NOMO-1 treated with dmso at 0.1 percent for 144 hours (cell line): ENCODE measurements around the gene KCTD19.

ENCODE experiments used
- DNase-seq: peaks from one replicate; lab custom pipeline; 2025; ENCODE audit not compliant: unreplicated experiment; lab: John Stamatoyannopoulos, UW

Gene KCTD19

DNA sequence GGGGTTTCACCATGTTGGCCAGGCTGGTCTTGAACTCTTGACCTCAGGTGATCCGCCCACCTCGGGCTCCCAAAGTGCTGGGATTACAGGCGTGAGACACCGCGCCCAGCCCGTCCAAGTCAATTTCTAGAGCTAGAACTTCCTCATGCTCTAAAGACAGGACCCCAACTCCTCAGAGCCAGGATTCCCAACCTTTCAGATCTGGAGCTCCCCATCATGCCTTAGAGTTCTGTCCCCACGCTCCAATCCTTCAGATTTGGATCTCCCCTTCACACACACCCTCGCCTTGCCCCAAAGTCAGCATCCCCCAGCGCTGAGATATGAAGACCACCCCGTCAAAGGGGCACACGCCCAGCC lies 448 bp downstream of the KCTD19 start:
- DNase-seq = no peak

DNA sequence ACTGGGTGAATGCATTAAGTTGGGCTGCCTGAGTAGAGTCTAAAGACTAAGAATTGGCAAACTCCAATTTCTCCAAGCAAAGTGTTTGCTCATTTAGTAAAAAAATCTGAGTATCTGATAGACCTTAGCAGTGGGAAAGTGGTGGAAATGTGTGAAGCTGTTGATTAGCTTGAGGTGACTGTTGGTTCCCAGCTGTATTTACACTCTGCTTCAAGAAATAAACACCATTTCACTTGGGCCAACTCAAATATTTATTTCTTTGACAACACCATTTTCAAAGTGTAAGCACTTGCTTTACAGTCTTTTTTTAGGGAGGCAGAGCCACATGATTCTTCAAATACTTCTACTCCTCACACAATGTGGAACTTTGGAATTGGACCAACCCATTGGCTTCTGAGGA lies 8.7 kb downstream of the KCTD19 start:
- no peak for DNase-seq

DNA sequence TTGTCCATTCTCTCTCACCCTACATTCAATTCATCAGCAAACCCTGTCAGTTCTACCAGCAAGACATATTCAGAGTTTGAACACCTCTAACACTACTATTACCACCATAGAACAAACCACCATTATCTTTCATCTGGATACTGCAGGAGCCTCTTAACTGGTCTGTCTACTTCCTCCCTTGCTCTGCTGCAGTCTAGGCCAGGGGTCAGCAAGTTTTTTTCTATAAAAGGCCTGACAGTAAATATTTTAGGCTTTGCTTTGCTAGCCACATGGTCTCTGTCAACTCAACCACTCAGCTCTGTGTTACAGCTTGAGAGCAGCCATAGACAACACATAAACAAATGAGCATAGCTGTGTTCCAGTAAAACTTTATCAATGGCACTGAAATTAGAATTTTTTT lies 13.8 kb downstream of the KCTD19 start:
- DNase-seq = no peak

DNA sequence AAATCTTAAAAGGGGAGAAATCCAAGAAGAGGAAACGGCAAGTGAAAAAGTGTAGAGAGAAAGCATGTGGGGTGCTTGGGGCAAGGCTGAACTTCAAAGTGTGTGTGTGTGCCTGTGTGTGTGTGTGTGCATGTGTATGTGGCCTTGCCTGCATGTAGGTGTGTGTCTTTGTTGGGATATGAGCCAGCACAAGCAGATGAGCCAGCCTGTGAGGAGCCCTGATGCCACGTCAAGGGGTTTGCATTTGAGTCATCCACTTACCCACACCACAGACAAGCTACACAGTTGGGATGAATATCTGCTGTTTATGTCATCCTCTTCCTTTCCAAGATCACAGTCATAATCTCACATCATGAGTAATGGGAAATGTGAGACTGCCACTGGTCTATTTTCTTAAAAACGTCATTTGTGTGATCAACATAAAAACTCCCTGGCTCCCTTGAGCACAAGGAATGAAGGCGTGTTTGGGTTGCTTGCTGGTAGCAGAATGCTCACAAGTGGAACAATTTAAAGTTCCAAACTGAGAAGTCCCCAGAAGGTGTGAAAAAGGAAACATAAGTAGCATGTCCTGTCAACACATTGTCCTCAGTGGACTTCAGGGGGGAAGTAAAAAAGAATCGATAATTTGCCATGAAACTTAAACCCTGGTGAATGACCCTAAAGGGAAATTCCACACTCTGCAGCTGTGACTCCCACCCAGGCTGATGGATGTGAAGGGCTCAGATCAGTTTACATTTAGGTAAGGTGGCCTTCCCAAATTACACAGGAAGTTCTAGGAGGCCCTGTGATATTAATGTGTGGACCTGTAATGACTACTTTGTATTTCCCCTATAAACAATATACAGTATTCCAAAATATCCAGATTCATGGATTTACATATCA lies 14.7 kb downstream of the KCTD19 start:
- DNase-seq = no peak

DNA sequence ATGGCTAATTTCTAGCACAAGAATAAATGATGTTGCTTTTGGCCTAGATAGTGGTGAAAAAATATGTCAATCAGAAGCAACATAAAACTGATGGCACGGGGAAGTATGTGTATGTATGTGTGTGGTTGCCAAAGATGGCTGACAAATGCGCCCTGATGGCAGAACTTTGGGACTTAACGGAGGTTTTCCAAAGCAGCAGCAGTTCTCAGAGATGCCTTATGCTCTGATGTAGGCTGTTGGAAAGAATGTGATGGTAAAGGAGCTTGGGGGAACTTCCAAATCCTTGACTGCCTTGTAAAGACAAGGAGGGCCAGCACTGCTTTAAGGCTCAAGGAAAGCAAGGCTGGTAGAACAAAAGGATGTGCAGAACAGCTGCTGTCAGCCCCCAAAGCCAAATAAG lies 16.0 kb downstream of the KCTD19 start:
- DNase-seq = no peak

DNA sequence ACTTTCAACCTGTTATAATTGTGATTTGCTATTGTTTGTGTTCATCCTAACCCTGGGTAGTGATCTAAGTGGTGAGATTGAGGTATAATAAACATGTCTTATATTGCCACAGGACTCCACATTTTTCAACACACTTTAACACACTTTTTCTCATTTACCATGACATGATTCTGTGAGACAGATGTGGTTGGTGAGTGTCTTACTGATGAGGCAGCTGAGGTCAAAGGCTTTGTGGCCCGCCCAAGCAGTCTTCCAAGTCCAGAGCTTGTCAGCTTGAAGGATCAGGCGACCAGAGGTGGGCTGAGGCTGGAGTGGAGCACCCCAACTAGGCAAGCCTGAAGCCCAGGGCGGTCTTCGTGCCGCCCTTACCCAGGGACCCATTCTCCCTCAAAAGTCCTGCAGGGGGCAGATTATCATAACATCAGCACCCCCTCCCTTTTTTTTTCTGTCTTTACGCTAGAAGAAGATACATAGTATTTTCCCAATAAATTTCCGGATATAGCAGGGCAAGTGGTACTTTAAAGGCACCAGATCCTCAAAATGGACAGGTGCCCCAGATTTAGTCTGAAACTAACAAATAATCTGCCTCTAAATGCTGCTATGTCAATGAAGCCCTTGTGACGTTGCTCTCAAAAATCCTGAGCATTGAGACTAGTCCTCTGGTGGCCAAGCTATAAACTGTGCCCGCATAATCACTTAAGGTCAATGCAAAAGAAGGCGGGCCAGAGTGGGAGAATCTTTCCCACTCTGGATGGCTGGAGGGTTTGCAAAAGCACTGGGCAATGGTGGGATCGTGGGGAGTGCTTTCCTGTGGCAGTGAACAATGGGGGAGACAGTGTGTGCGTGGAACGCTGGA lies 21.1 kb downstream of the KCTD19 start:
- DNase-seq = no peak

DNA sequence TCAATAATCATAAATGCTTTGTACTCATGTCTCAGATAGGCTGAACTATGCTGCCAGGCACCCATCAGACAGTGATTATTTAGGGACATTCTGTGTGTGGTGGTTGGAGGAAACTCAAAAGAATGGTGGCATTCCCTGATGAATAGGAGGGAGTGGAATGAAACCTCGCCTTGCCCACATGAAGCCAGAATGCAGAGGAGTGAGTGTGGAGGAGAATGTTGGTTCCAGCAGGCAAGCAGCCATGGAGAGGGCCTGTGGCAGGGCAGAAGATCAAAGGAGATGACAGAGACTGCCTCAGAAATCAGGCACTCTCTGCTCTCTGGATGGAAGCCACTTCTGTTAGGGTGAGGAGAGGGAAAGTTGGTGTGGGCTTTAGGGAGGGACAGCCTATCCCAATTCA lies 22.5 kb downstream of the KCTD19 start:
- DNase-seq = no peak

DNA sequence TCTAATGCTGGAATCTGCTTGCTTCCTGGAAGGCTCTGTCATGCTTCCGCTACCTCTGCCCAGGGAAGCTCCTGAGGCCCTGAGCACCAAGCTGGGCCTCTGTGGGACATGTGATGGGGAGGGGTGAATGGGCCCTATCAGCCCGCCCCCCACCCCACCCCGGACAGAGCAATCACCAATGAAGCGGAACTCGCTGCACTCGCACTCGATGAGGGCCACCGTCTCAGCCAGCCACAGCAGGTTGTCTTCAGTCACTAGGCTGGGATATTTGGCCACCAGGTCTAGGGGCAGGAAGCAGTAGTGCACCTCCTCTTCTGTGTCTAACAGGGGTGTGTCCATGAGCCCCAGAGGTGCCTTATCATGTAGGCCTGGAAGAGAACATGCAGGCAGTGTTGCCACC lies 23.6 kb downstream of the KCTD19 start:
- no peak for DNase-seq

DNA sequence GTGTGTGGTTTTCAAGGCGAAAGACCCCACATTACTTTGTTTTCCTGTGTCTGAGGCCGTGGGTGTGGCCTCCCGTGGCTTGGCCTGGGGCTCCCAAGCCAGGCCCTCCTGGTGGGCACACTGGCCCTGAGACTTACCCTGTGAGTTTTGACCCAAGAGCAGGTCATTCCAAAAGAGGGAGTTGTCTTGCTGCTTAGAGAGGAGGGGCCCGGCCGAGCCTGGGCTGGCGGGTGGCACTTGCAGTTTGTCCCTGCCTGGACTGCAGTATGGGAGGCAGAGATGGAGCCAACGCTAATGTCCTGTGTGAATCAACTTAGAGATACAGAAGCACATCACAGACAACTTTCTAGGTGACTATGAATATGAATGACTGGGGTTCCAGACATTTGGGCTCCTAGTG lies 24.5 kb downstream of the KCTD19 start:
- DNase-seq = no peak

DNA sequence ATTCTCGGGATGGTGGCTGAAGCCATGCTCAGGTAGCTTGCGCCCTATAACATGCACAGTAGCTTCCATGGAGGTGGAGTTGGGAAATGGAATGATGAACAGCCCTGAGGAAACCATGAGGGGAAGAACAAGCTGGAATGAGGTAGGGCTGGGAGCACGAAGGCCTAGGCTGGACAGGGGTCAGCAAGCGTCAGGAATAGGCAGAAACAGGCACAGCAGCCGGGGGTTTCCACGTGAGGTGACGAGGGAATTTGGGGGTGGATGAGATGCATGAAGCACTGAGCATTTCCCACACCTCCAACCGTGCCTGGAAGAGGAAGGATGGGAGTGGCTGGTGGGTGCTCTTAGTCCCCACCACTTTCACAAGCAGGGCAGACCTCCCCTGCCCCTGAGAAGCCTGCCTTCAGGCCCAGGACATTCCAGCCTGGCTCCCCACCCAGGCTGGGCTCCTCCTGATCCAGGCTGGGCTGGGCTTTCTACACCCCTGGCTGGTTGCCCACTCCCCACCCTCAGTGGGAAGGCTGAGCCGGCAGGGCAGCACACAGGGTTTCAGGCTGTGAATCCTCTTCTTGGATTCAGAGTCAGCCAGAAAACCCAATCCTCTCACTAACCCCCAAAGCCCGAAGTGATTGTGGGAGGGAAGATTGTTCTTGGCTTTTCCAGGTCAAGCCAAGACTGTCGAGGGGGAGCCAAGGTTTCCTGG lies 25.3 kb downstream of the KCTD19 start:
- no peak for DNase-seq

DNA sequence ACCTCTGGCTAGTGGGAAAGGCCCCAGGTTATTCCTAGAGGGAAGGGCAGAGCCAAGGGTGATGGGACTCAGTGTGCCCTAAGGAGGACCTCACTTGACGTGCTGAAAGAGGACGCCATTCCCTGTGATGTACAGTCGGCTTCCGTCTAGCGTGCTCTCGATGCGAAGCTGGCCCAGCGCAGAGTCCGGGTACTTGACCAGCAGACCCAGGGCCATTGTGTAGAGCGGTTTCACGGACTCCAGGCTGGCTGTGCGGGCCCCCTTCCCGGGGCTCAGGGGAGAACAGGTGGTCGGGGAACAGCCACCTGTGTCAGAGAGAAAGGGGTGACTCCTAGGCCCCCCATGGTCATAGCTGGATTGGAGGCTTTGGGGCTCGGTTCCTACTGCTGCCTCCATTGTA lies 27.3 kb downstream of the KCTD19 start:
- DNase-seq = no peak

DNA sequence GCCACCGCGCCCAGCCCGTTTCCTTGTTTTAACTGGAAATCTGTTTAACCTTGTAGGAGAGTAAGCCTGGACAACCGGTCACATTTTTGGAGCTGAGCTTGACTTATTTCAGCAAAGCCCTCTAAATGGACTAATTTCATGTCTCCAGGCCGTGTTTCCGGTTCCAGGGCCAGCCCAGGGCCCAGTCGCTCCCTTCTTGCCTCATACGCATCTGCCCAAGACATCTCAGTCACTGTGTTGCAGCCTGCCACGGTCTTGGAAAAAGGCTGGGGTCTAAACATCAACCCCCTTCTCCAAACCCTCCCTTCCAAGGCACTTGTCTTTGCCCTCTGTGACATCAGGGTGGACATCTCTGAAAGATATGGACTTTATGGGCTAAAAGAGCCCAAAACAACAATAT lies 28.3 kb downstream of the KCTD19 start:
- DNase-seq = no peak

DNA sequence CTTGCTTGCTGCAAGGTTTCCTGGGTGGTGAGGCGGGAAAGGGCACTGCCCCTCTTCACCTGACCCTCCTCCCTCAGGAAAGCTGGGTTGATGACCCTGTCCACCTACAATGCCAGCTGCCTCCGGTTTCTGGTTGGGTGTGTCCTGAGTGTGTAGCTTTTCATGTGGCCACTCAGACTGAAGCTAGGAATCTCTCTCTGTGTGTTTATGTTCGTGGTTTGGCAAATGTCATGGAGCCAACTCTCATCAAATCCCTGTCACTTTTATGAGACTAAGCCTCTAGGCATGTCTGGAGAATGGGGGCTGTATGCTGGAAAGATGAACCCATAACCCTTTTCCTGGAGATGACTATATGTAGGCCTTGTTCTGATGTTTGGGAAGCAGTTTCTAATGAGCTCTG lies 30.1 kb downstream of the KCTD19 start:
- no peak for DNase-seq

DNA sequence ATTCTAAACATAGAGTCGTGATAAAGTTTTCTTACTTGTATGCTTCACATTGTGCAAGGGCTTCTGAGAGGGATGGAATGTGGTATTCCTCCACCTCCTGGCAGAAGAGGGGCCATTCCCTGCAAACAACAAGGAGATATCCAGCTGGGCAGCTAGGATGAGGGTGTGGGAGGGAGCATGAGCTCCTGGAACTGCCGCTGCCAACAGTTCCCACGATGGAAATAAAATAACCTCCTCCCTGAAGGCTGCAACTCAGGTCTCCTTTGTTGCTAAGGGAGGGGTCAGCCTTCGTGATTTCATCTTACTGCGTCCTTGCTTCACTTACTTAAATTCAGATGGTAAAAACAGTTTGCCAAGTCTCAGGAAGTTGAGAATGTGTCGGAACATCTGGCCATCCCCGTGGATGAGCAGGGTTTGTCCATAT lies 31.6 kb downstream of the KCTD19 start:
- DNase-seq = no peak

DNA sequence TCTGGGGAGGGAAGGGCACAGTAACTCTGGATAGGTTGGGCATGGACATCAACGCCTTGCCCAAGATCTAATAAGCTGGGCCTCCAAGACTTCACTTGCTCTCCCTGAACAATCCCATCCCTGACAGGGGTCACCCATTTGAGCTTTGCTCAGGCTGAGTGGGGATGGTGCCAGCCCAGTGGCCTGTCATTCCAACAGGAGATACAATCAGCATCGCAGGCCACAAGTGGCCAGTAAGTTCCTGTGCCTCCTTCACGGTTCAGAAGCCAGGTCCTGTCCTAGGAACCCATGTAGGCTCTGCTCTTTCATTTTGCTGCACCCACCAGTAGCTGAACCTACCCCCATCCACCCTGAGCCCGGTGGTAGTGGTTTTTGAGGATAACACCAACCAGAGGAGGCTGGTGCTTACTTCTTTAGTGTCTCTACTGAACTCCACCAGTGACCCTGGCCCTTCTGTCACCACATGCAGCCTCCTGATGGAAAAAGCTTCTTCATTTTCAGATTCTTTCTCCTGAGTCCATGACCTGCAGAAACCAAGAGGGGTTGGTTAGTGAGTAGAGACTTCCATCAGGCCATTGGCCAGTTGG lies 32.3 kb downstream of the KCTD19 start:
- no peak for DNase-seq

DNA sequence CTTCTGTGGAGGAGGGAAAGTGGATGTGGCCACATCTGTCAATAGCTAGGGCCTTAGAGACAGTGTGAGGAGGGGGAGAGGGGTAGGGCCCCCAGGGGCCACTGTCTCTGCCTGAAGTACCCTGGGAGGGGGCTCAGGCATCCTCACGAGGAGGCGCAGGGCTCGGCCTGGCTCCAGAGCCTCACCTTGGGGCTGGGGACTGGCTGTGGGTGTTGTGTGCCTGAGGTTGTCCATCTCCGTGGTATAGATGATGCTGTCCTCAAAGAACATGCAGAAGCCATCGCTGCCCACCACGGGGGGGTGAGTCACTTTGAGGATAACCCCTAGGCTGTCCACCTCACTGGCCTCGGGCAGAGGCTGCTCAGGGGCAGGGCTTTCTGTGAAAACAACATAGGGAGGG lies 35.1 kb downstream of the KCTD19 start:
- DNase-seq = no peak

DNA sequence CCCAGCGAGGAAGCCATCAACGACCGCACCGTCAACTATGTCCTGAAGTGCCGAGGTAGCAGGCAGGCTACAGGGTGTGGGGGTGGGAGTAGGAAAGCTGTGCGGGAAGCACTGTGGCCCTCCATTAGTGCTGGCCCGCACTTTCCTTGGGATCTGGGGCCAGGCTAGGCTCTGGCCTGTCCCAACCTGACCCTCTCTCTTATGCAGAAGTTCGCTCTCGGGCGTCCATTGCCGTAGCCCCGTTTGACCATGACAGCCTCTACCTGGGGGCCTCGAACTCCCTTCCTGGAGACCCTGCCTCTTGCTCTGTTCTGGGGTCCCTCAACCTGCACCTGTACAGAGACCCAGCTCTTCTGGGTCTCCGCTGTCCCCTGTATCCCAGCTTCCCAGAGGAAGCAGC lies 38.6 kb downstream of the KCTD19 start:
- DNase-seq = no peak

DNA sequence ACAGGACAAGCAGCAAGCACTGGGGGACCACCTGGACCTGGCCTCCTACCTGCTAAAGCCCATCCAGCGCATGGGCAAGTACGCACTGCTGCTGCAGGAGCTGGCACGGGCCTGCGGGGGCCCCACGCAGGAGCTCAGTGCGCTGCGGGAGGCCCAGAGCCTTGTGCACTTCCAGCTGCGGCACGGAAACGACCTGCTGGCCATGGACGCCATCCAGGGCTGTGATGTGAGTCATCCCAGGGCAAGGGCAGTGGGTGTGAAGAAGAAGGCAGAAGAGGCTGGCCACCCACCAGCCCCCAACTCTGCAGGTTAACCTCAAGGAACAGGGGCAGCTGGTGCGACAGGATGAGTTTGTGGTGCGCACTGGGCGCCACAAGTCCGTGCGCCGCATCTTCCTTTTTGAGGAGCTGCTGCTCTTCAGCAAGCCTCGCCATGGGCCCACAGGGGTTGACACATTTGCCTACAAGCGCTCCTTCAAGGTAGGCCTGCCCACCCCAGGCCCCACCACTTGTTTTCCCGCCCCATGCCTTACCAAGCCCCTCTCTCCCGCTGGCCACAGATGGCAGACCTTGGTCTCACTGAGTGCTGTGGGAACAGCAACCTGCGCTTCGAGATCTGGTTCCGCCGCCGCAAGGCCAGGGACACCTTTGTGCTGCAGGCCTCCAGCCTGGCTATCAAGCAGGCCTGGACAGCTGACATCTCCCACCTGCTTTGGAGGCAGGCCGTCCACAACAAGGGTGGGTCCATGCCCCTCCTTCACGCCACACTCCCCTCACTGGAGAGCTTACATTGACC lies 39.9 kb downstream of the KCTD19 start:
- no peak for DNase-seq

DNA sequence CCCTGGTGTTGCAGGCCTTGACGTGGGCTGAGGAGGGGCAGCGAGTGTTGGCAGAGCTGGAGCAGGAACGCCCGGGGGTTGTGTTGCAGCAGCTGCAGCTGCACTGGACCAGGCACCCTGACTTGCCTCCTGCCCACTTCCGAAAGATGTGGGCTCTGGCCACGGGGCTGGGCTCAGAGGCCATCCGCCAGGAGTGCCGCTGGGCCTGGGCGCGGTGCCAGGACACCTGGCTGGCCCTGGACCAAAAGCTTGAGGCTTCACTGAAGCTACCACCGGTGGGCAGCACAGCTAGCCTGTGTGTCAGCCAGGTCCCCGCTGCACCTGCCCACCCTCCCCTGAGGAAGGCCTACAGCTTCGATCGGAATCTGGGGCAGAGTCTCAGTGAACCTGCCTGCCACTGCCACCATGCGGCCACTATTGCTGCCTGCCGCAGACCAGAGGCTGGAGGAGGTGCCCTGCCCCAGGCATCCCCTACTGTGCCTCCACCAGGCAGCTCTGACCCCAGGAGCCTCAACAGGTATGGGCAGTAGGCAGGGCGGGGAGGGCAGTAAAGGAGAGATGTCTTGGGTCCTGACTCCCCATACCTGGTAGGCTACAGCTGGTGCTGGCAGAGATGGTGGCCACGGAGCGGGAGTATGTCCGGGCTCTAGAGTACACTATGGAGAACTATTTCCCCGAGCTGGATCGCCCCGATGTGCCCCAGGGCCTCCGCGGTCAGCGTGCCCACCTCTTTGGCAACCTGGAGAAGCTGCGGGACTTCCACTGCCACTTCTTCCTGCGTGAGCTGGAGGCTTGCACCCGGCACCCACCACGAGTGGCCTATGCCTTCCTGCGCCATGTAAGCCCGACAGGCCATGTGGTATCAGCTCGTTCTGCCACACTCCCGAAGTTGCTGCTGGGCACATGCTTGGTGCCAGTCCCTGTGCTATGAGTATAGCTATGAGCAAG lies 41.6 kb downstream of the KCTD19 start:
- no peak for DNase-seq
